ENCODE results near the gene SLC11A1.

Gene SLC11A1

DNA sequence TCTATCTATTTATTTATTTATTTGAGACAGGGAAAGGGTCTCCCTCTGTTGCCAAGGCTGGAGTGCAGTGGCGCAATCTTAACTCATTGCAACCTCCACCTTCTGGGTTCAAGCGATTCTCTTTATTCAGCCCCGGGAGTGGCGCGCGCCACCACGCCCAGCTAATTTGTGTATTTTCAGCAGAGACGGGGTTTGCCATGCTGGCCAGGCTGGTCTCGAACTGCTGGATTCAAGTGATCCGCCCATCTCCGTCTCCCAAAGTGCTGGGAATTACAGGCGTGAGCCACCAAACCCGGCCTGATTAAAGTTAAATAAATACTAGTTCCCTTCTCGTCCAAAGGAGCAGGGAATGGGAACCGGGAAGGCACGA, 13.4 kb downstream of the SLC11A1 start:
- ATAC-seq (ENCODE audit: low read depth) (no peak), DNase-seq (ENCODE audit: low spot score) (no peak)
- TF ChIP-seq, protein P1, sequence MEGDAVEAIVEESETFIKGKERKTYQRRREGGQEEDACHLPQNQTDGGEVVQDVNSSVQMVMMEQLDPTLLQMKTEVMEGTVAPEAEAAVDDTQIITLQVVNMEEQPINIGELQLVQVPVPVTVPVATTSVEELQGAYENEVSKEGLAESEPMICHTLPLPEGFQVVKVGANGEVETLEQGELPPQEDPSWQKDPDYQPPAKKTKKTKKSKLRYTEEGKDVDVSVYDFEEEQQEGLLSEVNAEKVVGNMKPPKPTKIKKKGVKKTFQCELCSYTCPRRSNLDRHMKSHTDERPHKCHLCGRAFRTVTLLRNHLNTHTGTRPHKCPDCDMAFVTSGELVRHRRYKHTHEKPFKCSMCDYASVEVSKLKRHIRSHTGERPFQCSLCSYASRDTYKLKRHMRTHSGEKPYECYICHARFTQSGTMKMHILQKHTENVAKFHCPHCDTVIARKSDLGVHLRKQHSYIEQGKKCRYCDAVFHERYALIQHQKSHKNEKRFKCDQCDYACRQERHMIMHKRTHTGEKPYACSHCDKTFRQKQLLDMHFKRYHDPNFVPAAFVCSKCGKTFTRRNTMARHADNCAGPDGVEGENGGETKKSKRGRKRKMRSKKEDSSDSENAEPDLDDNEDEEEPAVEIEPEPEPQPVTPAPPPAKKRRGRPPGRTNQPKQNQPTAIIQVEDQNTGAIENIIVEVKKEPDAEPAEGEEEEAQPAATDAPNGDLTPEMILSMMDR (IDR thresholded peaks at IDR 0.05; ENCODE audit: poor library complexity, severe bottlenecking): no peak
- H3K4me3 ChIP-seq (ENCODE audit: severe bottlenecking): peak overlapping the region; percentile 73
- H3K27ac ChIP-seq (ENCODE audit: poor library complexity, severe bottlenecking): peak overlapping the region; percentile 96
- H3K36me3 ChIP-seq (ENCODE audit: low read depth): no peaks in the 10 kb centered on the region
- H3K27me3 ChIP-seq (ENCODE audit: insufficient read depth, poor library complexity, severe bottlenecking): no peaks in the 10 kb centered on the region
- H3K4me1 ChIP-seq (ENCODE audit: insufficient read depth, poor library complexity, severe bottlenecking): no peaks in the 10 kb centered on the region
- no peaks in the 10 kb centered on the region for H3K9me3 ChIP-seq (ENCODE audit: severe bottlenecking)

DNA sequence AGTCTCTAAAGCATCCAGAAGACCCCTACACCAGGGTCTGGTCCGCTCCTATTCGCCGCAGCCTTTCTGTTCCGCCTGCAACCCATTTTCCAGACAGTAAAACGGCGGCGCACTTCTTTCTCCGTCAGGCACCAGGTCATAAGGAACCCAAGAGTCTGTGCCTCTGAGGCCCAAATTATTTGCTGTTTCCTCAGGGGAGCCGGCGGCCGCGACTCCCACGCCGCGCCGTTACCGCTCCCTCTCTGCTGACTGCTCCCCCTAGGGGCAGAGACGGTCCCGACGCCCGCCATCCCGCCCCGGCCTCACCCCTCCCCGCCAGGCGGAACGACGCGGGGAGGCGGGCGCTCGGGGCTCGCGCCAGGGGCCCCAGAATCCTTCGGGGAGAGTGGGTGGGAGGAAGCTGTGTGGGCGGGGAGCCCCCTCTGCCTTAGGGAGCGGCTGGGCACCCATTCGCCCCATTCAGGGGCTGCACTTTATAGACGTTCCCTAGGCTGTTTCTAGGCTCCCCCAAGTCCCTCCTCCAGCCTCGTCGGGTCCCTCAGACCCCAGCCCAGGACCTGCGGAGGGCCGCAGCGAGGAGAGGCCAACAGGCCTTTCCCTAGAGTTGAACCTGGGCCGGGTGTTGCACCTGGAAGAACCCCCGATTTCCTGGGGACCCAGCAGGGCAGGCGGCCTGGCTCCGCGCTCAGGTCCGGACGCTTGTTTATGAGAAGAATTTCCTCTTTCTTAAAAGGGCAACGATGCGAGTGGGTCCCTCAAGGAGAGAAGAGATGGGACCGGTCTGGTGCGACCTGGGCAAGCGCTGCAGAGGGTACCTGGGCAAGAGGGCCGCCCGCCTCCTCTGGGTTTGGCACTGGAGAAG, 14.0 kb downstream of the SLC11A1 start:
- TF ChIP-seq, protein P1 (IDR thresholded peaks at IDR 0.05; ENCODE audit: poor library complexity, severe bottlenecking): peak; percentile 98
- no peaks in the 10 kb centered on the region for H3K9me3 ChIP-seq (ENCODE audit: severe bottlenecking)
- H3K36me3 ChIP-seq (ENCODE audit: low read depth): peaks cover under 1% of the 10 kb centered on the region; the same call in 1 of the 2 replicates
- peak overlapping the region; percentile 73 for H3K4me3 ChIP-seq (ENCODE audit: severe bottlenecking)
- H3K27ac ChIP-seq (ENCODE audit: poor library complexity, severe bottlenecking): peak overlapping the region; percentile 96
- H3K4me1 ChIP-seq (ENCODE audit: insufficient read depth, poor library complexity, severe bottlenecking): no peaks in the 10 kb centered on the region
- H3K27me3 ChIP-seq (ENCODE audit: insufficient read depth, poor library complexity, severe bottlenecking): no peaks in the 10 kb centered on the region
- DNase-seq (ENCODE audit: low spot score): peak; percentile 91
- ATAC-seq (ENCODE audit: low read depth): peak; percentile 52

DNA sequence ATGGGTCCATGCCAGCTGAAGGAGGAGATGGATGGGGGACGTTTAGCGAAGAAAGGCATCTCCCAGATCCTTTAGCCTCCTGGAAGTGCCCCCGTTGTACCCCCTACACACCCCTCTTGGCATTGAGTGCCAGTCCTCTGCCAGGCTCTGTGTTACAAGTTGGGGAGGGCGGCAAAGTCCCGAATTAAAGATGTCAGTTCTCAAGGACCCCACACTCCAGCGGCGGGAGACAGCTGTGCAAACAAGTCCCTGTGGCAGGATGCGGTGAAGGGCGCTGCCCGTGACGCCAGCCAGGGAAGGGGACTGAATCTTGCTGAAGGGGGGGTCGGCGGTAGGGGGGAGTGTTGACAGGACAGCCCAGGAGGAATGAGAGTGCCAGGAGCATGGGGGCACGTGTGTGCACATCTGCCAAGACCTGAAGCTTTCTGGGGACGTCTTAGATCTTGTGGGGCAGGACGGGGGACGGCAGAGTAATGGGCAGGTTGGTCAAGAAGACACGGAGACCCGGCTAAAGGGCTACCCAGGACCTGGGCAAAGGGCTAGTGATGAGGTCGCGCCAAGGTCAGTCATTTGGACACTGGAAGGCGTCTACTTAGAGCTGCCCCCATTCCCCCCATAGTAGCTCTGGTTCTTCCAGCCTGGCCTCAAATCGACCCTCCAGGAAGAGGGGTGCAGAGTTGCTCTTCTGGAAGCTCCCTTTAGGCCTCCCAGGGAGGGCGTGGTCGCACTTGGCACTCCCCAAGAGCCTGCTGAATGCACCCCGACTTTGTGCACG, 14.8 kb downstream of the SLC11A1 start:
- Histone ChIP-seq H3K9me3 (ENCODE audit: severe bottlenecking) (no peaks in the 10 kb centered on the region), H3K4me1 (ENCODE audit: insufficient read depth, poor library complexity, severe bottlenecking) (no peaks in the 10 kb centered on the region), H3K36me3 (ENCODE audit: low read depth) (peaks cover 8% of the 10 kb centered on the region), H3K4me3 (ENCODE audit: severe bottlenecking) (peak overlapping the region; percentile 73), H3K27me3 (ENCODE audit: insufficient read depth, poor library complexity, severe bottlenecking) (no peaks in the 10 kb centered on the region), H3K27ac (ENCODE audit: poor library complexity, severe bottlenecking) (peak overlapping the region; percentile 96)
- TF ChIP-seq, protein P1 (IDR thresholded peaks at IDR 0.05; ENCODE audit: poor library complexity, severe bottlenecking): no peak
- DNase-seq (ENCODE audit: low spot score): no peak
- 0 out of 3 replicates have a peak, but pooled peaks have one; percentile 0 for ATAC-seq (ENCODE audit: low read depth)

DNA sequence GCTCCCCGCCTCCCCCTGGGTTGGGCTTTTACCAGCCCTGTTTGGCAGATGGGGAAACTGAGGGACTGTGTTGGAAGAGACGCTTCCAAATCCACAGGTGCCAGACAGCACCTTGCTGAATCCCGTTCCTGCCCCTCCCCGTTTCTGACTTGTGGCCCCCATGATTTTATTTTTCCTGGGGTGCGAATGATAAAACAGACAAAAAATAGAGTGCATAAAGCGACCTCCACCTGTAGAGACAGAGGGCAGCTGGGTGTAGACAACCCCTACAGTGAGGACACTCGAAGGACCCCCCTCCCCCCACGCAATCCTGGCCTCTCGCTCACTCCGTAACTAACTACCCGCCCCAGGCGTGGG, 15.4 kb downstream of the SLC11A1 start:
- Histone ChIP-seq H3K9me3 (ENCODE audit: severe bottlenecking) (no peaks in the 10 kb centered on the region), H3K36me3 (ENCODE audit: low read depth) (peaks cover 14% of the 10 kb centered on the region), H3K27me3 (ENCODE audit: insufficient read depth, poor library complexity, severe bottlenecking) (no peaks in the 10 kb centered on the region), H3K4me3 (ENCODE audit: severe bottlenecking) (peak overlapping the region; percentile 73), H3K4me1 (ENCODE audit: insufficient read depth, poor library complexity, severe bottlenecking) (no peaks in the 10 kb centered on the region), H3K27ac (ENCODE audit: poor library complexity, severe bottlenecking) (peak overlapping the region; percentile 96)
- TF ChIP-seq, protein P1 (IDR thresholded peaks at IDR 0.05; ENCODE audit: poor library complexity, severe bottlenecking): no peak
- ATAC-seq (ENCODE audit: low read depth) (no peak), DNase-seq (ENCODE audit: low spot score) (no peak)
